NOMO-1 treated with DMSO at 0.1 percent for 48 hours (cell line): Measurements from ENCODE around the gene YES1.
A peak's percentile ranks its signal among the peaks of the same experiment; 100 is the strongest.
"Not testable (repeated sequence)": the region's sequence is repeated elsewhere in the genome, so short reads cannot be mapped to it uniquely, and the experiment has no call there.

Experiments
- DNase-seq: peaks from one replicate; lab custom pipeline; 2025; ENCODE audit not compliant: unreplicated experiment; lab: John Stamatoyannopoulos, UW

The YES1 gene

DNA sequence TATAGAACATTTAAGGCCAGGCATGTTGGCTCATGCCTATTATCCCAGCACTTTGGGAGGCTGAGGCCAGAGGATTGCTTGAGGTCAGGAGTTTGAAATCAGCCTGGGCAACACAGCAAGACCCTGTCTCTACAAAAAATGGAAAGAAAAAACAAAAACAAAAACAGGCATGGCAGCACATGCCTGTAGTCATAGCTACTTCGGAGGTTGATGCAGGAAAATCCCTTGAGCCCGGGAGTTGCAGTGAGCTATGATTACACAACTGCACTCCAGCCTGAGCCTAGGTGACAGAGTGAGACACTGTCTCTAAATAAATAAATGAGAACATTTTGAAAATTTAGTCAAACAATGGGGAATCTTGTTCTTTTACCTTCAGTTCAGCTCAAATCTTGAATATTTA is 12.1 kb upstream of the YES1 start:
- no peak for DNase-seq

DNA sequence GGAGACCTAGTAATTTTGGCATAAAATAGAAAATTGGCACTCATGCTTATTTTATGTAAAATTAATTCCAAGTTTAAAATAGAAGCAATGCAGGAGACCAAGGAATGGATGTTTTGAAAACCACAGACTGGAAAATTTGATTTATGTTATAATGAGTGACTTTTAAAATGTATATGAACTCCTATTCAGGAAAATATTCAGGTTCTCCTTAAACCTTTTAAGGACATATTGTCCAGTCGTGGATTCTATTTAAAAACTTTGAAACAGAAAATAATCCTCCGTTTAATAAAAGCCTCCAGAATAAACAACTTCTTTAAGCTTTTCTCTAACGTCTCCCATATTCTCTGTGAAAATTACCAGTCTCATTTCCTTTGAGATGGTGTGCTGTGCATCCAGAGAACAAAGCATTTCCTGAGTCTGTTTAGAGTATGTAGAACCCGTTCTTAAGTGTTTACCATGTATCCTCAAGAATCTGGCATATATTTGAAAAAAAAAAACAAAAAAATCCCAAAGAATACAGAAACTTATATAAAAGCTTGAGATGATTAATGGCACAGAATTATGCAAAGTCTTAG is 8.6 kb upstream of the YES1 start:
- DNase-seq = no peak

DNA sequence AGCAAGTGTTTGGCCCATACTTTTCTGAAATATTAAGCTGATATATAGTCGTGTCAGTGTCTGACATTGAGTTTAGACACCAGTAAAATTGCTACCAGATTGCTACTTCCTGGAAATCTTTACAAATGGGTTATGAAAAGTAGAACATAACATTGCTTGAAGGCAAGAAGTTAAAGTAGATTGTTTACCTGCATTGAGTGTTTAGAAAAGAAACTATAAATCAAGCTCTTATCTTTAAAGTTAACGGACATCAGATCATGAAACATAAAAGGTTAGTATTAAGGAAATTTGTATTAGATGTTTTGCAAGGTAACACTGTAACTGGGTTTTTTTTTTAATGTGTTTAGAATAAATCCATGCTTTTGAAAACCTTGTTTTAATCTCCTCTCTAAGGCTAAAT is 4.8 kb upstream of the YES1 start:
- DNase-seq = no peak

DNA sequence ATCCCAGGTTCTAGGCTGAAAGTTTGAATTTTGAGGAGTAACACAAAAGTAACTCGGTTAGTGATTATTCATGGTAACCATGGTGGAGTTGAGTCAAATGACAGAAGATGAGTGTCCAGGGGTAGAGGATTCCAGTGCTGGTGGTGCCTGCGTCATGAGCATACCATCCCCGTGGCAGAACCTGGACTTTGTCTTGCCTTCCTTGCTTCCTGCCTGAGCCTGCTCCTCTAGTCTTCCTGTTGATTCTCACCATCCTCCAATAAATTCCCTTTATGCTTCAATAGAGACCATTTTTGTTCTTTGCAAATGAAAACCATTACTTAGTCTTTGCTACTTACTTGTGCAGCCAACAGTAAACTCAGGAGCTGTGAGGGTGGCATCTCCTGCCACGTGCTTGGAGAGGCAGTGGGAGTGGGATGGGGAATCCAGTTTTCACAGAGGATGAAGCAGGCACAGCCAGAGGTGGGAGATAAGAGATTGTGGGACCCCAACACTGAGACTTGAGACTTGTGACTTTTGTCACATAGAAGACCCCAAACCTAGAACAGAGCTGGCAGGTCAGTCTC is 4.1 kb upstream of the YES1 start:
- no peak for DNase-seq

DNA sequence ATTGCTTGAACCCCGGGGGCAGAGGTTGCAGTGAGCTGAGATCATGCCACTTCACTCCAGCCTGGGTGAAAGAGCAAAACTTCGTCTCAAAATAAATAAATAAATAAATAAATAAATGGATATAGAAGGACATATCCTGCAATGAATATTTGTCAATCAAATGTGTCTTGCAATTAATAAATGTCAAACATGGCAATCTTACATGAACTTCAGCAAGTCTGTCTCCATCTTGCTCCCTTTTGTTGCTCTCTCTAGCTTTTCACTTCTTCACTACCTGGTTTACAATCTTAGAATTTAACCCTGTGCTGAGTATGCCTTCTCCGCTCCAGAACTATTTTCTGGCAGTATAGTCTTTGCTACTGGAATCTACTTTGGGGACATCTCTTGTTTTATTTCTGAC is 3.3 kb upstream of the YES1 start:
- DNase-seq = no peak

DNA sequence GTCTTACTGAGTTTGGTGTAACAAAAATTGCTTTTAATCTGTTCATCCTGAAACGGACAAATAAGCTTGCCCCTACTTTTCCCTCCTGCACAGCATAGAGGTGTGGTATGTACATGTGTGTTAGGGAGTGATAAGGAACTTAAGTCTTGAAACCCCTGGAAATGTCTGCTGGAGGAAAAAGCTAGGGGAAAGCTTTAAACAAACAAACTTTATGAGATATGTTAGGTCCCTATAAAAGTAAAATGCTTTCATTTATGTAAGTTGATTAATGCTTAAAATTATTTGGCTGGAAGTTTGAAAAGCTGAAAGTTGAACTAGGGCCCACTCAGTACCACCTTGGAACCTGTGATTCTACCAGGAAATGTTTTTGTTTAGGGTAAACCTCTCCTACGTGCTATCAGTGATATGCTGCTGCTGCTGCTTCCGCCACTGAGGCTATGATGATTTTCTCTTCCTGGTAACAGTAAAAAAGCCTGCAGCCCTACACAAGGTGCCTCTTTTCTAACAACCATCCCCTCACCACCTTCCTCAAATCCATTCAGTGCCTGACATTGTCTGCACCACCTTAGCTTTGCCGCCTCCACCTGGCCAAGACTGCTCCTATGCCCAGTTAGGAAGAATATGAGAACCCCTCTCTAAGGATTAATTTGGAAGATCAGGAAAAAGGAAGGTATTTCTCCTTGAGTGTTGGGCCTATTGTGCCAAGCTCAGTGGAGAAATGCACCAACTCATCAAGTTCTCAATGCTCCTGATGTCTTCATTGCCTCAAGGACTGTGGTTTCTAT is 2.5 kb upstream of the YES1 start:
- DNase-seq = no peak

DNA sequence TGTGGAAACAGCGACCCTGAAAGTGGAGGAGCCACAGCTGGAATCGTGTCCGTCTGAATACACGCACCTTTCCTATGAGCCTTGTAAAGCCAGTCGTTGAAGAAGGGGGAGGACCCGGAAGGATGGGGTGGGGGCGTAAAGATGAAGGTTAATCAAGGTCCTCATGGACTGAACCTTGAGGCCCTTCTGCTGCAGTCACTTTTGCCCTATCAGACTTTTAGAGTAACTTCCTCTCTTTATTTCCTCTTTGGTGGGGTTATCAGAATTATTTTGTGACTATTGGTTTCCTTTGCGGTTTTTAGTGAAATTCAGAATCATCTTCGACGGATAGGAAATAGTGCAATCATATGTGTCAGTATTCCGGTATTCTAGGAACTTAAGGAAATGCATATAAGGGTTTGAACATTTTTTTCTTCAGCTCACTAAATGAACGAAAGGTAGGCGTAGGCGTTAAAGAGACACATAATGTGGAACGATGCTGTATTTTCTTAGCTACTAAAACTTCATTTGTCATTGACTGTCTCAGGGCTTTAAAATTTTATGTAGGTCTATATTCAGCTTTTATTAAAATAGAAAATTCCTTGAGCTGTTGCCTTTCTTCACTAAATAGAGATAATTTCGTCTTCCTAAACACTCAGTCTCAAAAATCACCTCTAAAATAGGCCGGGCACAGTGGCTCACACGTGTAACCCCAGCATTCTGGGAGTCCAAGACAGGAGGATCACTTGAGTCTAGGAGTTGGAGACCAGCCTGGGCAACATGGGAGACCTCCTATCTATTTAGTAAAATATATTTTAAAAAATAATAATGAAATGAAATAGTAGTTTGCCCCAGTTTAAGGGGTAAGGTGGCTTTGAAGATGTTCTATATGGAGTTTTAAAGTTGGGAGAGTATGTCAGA is 1.4 kb upstream of the YES1 start:
- peak; percentile 95 for DNase-seq

DNA sequence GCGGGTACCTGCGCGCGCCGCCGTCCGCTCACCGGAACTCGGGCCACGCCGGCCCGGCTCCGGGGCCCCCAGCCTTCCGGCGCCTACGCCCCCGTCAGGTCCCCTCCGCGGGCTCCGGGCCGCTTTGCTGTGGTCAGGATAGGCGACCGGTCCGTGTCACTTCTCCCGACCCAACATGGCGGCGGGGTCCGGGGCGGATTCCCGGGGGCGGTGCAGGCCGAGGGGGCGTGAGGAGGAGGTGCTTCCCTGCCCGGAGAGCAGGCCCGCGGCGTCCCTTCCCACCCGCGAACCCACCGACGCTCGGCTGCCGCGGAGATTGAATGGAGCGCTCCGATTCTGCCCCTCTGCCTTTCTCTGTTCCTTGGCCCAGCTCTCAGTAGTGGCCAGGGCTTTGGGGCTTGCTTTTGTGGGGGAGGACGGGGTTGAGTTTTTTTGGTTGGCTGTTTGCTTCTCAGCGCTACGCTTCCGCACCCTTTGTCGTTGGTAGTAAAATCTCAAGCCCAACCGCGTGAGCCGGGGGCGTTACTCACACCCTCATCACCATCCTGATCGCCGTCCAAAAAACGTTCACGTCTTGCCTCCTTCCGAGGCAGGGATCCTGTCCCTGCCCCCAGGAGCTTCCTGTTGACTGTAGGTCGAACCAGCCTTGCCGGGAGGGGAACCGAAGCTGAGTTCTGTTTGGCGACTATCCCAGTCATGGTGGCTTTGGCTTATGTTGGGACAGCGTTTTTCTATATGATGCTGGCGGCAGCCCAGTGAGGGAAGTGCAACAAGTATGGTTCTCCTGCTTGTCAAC is 532 bp upstream of the YES1 start:
- DNase-seq = peak; percentile 61

DNA sequence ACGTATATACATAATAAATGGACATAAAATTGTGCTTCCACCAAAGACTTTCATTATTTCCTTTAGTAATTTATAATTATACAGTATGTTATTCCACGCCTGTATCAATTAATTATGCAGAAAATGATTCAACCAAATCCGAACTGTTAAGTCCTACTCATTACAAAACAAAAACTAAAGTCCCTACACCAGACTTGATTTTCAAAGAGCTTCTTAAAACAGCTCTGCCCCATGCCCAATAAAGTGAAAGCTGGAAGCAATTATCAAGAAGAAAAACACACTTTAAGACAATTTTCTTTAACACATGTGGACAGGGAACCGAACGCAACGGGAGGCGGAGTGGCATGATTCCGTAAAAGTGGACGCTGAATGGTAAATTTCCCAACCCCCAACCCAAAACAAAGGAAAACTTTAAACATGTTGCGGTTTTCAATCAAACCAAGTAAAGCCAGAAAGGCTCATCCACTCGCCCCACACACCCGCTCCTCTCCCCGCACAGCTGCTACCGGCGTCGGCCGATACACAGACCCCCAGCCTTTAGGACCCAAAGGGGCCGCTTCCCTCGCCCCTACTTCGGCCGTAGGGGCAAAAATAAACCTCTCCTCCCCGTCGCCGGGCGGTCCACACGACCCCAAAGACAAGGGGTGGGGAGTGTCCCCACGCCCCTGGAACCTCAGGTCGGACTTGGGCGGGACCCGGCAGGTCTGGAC is 705 bp downstream of the YES1 start:
- no peak for DNase-seq

DNA sequence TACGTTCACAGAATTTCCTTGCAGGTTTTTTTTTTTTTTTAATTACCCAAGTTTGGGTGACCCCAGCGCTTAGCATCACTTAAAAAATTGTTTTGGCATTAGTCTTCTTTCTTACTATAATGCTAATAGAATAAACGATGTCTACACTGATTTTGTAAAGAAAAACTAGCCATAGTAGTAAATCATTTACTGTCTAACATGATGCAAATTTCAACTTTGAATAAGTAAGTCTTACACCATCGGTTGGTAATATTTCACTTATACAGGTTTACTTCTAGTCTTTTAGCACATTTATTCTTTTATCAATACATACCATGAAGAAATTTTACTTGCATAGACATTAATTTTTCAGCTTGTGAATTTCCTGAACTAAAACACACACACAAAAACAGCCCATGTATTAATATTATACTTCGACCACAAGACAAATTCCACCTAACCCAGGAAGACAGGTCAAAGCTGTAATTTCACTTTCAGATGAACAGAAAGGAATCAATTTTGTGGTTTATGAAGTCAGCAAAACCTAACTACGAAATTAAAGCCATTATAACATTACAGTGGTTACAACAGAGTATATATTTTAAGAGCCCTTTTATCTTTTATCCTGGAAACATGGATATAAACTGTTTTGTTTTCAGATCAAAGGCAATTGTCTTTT is 1.9 kb downstream of the YES1 start:
- DNase-seq = peak; percentile 68

DNA sequence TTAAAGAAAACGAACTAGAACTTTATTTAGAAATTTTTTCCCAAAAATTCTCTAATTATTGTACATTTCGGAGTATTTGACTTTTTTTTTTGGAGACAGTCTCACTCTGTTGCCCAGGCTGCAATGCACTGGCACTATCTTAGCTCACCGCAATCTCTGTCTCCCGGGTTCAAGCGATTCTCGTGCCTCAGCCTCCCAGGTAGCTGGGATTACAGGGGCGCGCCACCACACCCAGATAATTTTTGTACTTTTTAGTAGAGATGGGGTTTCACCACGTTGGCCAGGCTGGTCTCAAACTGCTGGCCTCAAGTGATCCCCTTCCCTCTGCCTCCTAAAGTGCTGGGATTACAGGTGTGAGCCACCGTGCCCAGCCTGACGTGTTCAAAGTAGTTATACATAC is 2.8 kb downstream of the YES1 start:
- not testable (repeated sequence) for DNase-seq

DNA sequence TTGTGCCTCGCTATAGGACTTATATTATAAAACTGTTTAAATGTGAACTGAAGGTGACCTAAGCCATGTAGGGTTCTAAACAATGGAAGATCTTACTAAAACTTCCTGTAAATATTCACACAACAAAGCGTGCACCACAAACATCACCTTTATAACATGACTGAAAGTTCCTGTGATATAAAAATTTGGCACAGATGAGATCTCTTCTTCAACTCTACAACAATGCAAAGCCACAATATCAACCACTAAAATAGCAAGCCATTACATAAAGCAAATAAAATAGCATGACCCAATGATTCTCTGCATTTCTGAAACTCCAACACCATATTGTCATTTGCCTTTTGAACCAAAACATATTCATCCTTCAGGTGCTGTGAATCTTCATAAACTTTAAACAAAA is 3.5 kb downstream of the YES1 start:
- no peak for DNase-seq

DNA sequence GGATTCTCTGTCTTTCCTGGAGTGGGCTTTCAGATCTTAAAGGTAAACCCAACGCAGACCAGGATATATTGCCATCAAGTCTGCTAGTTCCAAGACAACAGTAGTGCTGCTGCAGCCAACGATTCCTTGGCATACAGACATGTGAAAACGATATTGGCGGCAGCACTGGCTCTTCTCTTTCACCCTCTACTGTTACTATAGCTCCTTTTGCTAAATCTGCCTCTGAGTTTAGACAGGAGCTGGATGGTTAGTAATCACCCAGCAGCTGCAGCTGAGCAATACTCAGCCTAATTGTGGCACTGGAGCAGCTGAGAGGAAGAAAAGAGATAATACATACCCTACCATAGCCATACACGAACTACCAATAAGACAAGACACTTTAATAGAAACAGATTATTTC is 4.0 kb downstream of the YES1 start:
- no peak for DNase-seq

DNA sequence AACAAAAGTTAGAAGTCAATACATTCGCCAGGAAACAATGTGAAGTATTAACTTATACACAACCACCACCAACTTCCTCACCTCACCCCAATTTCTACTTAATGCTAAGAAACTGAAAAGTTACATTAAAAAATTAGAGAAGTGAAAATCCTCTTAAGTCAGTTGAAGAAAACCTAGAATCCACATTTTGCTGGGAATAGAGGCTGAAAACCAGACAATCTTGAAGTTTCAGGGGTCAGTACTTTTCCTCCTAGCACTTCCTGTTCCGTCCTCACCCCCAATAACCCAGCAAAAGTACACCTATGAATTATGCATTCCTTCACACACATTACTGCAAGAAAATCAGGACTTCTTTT is 6.3 kb downstream of the YES1 start:
- peak; percentile 37 for DNase-seq

DNA sequence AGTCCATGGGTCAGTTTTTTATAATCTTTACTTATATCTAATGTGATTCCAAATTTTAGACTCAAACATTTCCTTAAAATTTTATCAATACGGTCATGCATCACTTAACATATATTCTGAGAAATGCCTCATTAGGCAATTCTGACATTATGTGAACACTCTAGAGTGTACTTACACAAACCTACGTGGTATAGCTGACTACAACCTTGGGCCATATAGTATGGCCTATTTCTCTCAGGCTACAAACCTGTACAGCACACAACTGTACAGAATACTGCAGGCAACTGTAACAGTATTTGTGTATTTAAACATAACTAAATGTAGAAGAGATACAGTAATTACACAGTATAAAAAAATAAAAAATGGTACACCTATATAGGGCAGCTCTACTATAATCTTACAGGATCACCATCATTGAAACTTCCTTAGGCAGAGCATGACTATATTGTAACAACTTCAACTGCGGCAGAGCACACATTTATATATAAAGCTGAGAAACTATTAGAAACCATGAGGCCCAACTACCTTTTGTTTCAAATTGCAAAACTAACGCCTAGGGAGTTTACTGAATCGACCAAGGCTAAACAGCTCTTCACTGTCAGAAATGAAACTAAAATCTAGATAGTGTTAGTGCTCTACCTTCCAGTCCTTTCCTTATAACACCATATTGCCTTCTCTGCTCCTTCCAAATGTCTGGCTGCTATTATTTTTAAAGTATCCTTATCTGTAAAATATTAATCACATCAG is 6.9 kb downstream of the YES1 start:
- peak; percentile 37 for DNase-seq

DNA sequence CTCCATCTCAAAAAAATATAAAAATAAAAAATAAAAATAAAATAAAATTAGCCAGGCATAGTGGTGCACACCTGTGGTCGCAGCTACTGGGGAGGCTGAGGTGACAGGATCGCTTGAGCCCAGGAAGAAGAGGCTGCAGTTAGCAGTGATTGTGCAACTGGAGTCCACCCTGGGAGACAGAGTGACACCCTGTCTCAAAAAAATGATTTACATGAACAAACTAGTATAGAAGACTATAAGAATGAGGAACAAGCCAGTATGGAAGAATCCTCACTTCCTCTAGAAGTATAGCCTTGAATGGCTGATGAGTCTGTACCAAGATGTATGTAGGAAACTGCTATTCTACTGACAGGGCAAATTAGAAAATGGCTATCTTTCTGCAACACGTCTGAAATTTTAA is 10.9 kb downstream of the YES1 start:
- peak; percentile 89 for DNase-seq

DNA sequence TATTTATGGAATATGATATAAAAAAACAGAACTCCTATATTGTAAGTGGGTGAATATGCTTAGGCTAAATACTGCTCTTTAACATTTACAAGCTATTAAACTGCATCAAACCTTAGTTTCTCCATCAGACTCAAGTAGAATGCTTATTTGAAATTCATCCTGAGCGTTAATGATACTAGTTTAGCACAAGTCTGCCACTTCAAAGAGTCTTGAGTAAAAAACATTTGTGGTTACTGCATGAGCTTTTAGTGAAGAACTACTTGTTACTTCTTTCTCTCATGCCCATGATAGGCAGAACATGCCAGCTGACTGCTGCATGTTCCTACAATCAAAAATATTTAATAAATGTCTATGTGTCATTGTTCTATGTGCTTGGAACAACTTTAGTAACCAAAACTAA is 12.1 kb downstream of the YES1 start:
- DNase-seq = no peak

DNA sequence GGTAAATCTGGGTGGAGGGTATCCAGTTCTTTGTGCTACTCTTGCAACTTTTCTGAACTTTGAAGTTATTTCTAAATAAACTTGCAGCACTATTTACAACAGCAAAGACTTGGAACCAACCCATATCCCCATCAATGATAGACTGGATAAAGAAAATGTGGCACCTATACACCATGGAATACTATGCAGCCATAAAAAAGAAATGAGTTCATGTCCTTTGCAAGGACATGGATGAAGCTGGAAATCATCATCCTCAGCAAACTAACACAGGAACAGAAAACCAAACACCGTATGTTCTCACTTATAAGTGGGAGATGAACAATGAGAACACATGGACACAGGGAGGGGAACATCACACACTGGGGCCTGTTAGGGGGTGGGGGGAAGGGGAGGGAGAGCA is 16.7 kb downstream of the YES1 start:
- DNase-seq = not testable (repeated sequence)

DNA sequence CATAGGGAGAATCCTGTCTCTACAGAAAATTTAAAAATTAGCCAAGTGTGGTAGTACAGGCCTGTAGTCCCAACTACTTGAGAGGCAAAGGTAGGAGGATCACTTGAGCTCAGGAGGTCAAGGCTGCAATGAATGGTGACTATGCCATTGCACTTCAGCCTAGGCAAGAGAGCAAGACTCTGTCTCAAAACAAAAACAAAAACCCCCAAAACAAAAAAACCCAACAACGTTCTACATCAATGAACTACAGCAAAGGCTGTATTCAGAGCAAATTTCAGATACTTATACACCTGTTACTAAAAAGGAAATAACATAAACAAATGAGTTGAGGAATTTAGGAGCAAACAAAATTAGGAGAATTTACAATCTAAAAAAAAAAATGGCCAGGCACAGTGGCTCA is 22.6 kb downstream of the YES1 start:
- no peak for DNase-seq
